Glutamatergic neuron (in vitro differentiated cells): Measurements from ENCODE around the gene CASK. TPM values are rescaled to one million over a fixed set of nuclear protein-coding genes. Genes with fewer than 3 reads are reported as not detected.
"Not testable (repeated sequence)": the region's sequence is repeated elsewhere in the genome, so short reads cannot be mapped to it uniquely, and the experiment has no call there.

Experiments used
- DNase-seq: peaks from one replicate; pipeline ENCODE4 v3.0.0; 2022
- H3K27ac Mint-ChIP-seq: one replicate; pipeline ENCODE4 v1.8.0; 2020; ENCODE audit warnings: mild to moderate bottlenecking, mixed read lengths, inconsistent platforms; ENCODE audit not compliant: unreplicated experiment
- H3K27me3 Mint-ChIP-seq: one replicate; pipeline ENCODE4 v1.8.0; 2020; ENCODE audit warnings: mild to moderate bottlenecking, moderate library complexity, mixed read lengths, inconsistent platforms; ENCODE audit not compliant: unreplicated experiment
- H3K36me3 Mint-ChIP-seq: one replicate; pipeline ENCODE4 v1.8.0; 2020; ENCODE audit warnings: mild to moderate bottlenecking, mixed read lengths, inconsistent platforms; ENCODE audit not compliant: unreplicated experiment
- H3K4me1 Mint-ChIP-seq: one replicate; pipeline ENCODE4 v1.8.0; 2020; ENCODE audit warnings: mild to moderate bottlenecking, low read depth, mixed read lengths, inconsistent platforms; ENCODE audit not compliant: unreplicated experiment
- H3K4me3 Mint-ChIP-seq: one replicate; pipeline ENCODE4 v1.8.0; 2020; ENCODE audit warnings: mild to moderate bottlenecking, mixed read lengths, inconsistent platforms; ENCODE audit not compliant: unreplicated experiment
- H3K9me3 Mint-ChIP-seq: one replicate; pipeline ENCODE4 v1.8.0; 2020; ENCODE audit warnings: mild to moderate bottlenecking, moderate library complexity, mixed read lengths, inconsistent platforms; ENCODE audit not compliant: unreplicated experiment
- total RNA-seq: library from RNA; stranded (reverse); fragmentation: NEBNext Ultra II Directional; extraction: Animal tissue kit (Norgen Biotek cat#: 25700); gene quantifications from one replicate; pipeline ENCODE4 v1.2.1, GENCODE V29; 2021; ENCODE audit not compliant: unreplicated experiment
- TF ChIP-seq, protein P1 (sequence below): fragments of 200-600 bp; sonication (generic); IDR thresholded peaks from one replicate; pipeline ENCODE4 v1.5.0; 2021; ENCODE audit not compliant: partially characterized antibody, unreplicated experiment

The CASK gene
- total RNA-seq, 1 donor from 2014 or later, result 173 TPM

DNA sequence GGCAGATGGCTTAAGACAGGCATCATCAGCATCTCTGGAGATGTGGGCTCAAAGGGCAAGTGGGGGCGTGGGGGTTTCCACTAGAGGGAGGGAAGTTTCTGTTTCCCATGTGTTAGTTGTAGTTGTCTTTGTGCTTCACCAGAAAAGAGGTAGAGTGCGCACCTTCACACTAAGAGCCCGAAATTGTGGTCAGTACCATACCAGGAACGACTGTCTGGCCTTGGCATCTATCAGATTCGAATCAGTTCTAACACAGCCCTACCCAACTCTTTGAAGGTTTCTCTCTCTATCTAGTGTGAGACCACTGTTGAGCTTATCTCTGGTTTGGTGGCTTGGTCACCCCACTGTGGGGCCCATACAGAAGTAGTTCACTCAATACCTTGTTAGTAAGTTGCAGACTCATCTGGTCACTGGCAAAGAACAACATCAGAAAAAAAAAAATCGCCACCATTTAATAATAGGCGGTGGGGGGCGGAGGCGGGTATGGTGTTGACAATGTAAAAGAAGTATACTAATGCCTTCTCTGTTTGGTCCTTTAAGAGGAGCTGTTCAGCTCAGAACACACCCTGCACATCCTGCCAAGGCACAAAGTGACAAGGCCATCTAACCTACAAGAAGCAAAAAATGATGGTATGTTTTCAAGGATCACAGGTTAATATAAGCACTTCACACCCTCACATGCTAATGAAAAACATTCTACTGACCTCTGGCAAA lies 405.1 kb downstream of the CASK start:
- Mint-ChIP-seq H3K4me1 (peaks cover 11% of the 10 kb centered on the region), H3K4me3 (no peak overlapping the region), H3K27me3 (peaks cover 7% of the 10 kb centered on the region), H3K36me3 (no peaks in the 10 kb centered on the region), H3K27ac (no peak overlapping the region), H3K9me3 (peaks cover 5% of the 10 kb centered on the region)
- TF ChIP-seq, protein P1, sequence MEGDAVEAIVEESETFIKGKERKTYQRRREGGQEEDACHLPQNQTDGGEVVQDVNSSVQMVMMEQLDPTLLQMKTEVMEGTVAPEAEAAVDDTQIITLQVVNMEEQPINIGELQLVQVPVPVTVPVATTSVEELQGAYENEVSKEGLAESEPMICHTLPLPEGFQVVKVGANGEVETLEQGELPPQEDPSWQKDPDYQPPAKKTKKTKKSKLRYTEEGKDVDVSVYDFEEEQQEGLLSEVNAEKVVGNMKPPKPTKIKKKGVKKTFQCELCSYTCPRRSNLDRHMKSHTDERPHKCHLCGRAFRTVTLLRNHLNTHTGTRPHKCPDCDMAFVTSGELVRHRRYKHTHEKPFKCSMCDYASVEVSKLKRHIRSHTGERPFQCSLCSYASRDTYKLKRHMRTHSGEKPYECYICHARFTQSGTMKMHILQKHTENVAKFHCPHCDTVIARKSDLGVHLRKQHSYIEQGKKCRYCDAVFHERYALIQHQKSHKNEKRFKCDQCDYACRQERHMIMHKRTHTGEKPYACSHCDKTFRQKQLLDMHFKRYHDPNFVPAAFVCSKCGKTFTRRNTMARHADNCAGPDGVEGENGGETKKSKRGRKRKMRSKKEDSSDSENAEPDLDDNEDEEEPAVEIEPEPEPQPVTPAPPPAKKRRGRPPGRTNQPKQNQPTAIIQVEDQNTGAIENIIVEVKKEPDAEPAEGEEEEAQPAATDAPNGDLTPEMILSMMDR, result no peak
- DNase-seq, result no peak

DNA sequence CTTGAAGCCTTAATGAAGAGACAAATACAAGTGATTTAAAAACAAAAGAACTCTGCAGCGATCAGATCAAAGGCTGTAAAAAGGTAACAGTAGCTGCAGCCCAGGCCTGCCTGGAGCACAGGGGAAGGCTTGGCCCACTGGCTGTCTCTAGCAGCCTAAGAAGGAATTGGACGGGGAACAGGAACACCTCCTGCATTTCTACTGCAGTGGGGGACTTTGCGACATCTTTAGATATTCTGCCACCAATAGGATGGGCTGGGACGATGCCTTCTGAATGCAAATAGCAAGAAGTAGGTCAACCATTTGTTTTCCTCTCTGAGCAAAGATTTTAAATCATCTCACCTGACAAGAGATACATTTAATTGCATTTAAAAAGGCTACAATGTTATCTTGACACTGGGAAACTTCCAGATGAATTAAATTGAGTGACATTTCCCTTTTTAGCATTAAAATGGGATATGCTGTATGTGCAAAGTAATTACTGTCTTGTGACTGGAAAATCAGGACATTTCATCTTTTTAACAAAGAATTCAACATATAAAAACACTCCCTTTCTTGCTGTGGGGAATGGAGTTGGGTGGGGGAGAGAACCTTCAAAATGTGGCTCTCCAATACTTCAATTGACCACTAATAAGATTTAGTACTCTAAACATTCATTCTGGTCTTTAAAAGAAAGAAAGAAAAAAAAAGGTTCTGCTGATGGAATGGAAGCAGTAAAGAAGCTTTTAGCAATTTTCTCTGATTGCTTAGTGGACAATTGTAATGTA lies 406.2 kb downstream of the CASK start:
- peaks cover 5% of the 10 kb centered on the region for H3K9me3 Mint-ChIP-seq
- TF ChIP-seq, protein P1, result no peak
- H3K4me1 Mint-ChIP-seq, result peaks cover 11% of the 10 kb centered on the region
- no peak for DNase-seq
- no peak overlapping the region for H3K27ac Mint-ChIP-seq
- H3K4me3 Mint-ChIP-seq, result no peak overlapping the region
- H3K27me3 Mint-ChIP-seq, result peaks cover 7% of the 10 kb centered on the region
- H3K36me3 Mint-ChIP-seq, result no peaks in the 10 kb centered on the region

DNA sequence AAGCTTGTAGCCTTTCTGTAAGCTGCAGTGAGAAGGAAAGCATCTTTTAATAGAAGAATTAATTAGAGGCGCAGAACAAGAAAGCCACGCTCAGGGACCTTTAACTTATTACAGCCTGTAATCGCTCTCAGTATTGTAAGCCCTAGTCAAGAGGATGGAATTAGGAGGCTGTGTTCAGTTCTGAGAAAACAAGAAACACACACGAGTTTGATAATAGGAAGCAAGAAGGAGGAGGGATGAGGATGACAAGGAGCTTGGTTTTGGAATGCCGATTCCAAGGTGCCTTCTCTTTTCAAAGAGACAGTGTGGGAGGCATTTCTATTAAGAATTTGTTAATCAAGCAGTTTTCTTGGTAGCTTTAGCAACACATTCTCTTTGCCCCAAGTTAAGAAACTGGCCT lies 406.9 kb downstream of the CASK start:
- TF ChIP-seq, protein P1, result no peak
- H3K27me3 Mint-ChIP-seq, result peaks cover 7% of the 10 kb centered on the region
- no peaks in the 10 kb centered on the region for H3K36me3 Mint-ChIP-seq
- H3K4me1 Mint-ChIP-seq, result peaks cover 11% of the 10 kb centered on the region
- no peak overlapping the region for H3K27ac Mint-ChIP-seq
- H3K4me3 Mint-ChIP-seq, result no peak overlapping the region
- peaks cover 5% of the 10 kb centered on the region for H3K9me3 Mint-ChIP-seq
- no peak for DNase-seq

DNA sequence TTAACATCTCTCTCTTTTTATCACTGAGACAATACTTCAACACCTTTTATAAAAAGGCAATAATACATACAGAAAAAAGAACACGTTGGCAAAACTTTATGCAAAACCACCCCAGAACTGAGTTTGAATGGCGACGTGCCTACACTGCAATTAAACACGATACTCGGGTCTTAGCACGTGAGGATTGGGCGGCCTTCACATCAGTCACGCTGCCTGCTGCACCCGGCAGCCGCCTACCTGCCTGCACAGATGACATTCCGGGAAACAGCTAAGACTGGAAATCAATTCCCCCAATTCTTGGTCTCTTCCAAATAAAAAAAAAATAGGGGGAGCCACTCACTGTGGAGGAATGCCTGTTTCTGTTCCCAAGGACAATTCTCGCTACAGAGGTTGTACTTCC lies 408.0 kb downstream of the CASK start:
- no peak overlapping the region for H3K4me3 Mint-ChIP-seq
- H3K27me3 Mint-ChIP-seq, result peaks cover 7% of the 10 kb centered on the region
- DNase-seq, result no peak
- TF ChIP-seq, protein P1, result no peak
- no peak overlapping the region for H3K27ac Mint-ChIP-seq
- peaks cover 4% of the 10 kb centered on the region for H3K4me1 Mint-ChIP-seq
- H3K9me3 Mint-ChIP-seq, result peaks cover 3% of the 10 kb centered on the region
- no peaks in the 10 kb centered on the region for H3K36me3 Mint-ChIP-seq

DNA sequence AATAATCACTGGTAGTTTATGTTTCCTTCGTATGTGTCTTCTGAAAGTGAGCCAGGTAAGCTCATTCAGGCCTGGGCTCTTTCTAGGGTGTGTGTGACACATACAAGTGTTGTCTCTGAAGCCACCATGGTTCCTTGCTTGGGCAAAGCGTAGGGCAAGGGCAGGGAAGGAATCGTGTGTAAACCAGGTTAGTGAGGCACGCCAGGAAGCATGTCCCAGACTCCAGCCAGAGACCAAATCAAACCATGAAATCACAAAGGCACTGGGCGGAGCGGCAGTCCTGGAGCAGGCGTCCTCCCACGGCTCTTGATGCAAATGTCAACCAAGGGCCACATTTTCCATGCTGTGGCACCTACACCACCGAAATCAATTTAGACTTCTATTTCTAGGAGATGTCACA lies 409.2 kb downstream of the CASK start:
- no peak overlapping the region for H3K27ac Mint-ChIP-seq
- H3K4me3 Mint-ChIP-seq, result no peak overlapping the region
- H3K4me1 Mint-ChIP-seq, result peaks cover under 1% of the 10 kb centered on the region
- H3K36me3 Mint-ChIP-seq, result no peaks in the 10 kb centered on the region
- TF ChIP-seq, protein P1, result no peak
- no peaks in the 10 kb centered on the region for H3K9me3 Mint-ChIP-seq
- peaks cover 7% of the 10 kb centered on the region for H3K27me3 Mint-ChIP-seq
- no peak for DNase-seq

DNA sequence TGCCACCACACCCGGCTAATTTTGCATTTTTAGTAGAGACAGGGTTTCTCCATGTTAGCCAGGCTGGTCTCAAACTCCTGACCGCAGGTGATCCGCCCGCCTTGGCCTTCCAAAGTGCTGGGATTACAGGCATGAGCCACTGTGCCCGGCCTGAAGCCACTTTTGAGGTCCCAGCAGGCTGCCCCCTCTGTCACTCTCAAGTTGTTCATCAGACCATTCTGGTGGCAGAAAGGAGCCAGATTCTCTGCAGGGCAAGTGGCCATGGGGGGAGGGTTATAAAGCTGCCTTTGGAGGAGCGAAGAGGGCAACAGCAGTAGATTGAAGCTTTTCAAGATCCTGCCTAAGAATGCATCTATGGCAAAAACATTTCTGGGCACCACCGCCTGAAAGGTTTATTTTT lies 410.5 kb downstream of the CASK start:
- DNase-seq, H3K27me3 Mint-ChIP-seq, H3K9me3 Mint-ChIP-seq, H3K4me1 Mint-ChIP-seq, H3K36me3 Mint-ChIP-seq, H3K4me3 Mint-ChIP-seq, H3K27ac Mint-ChIP-seq: not testable (repeated sequence)
